Ishikawa (cell line): ENCODE data around the gene KIF3A.

Experiments used
- CEBPB ChIP-seq: IDR thresholded peaks from 2 replicates; pipeline ENCODE4 v1.6.1; 2012
- CREB1 ChIP-seq: IDR thresholded peaks from 2 replicates; pipeline ENCODE4 v1.6.1; 2012; ENCODE audit warnings: low read depth
- EGR1 ChIP-seq: IDR thresholded peaks from 2 replicates; pipeline ENCODE4 v1.6.1; 2012
- EP300 ChIP-seq: IDR thresholded peaks from 2 replicates; pipeline ENCODE4 v1.6.1; 2012; ENCODE audit warnings: borderline replicate concordance
- FOXM1 ChIP-seq: IDR thresholded peaks from 2 replicates; pipeline ENCODE4 v1.6.1; 2012; ENCODE audit warnings: low read depth, borderline replicate concordance
- MAX ChIP-seq: IDR thresholded peaks from 2 replicates; pipeline ENCODE4 v1.6.1; 2012
- NFIC ChIP-seq: IDR thresholded peaks from 2 replicates; pipeline ENCODE4 v1.6.1; 2012
- RAD21 ChIP-seq: IDR thresholded peaks from 2 replicates; pipeline ENCODE4 v1.6.1; 2012; ENCODE audit warnings: low read depth
- TCF12 ChIP-seq: IDR thresholded peaks from 2 replicates; pipeline ENCODE4 v1.6.1; 2012; ENCODE audit warnings: low read depth
- TEAD4 ChIP-seq: IDR thresholded peaks from 2 replicates; pipeline ENCODE4 v1.6.1; 2012
- YY1 ChIP-seq: IDR thresholded peaks from 2 replicates; pipeline ENCODE4 v1.6.1; 2012; ENCODE audit warnings: low read depth
- ZBTB7A ChIP-seq: IDR thresholded peaks from 2 replicates; pipeline ENCODE4 v1.6.1; 2012; ENCODE audit warnings: low read depth

- TF ChIP-seq CEBPB (no peak), TEAD4 (no peak), RAD21 (no peak), CREB1 (no peak), ZBTB7A (no peak), FOXM1 (no peak), TCF12 (no peak), MAX (no peak), EP300 (no peak), EGR1 (no peak), NFIC (no peak), YY1 (no peak)
Observed at GRCh38 chr5:132787076-132787475, 49.7 kb upstream of the KIF3A start.
